Prostate gland (tissue), 2 donors: ENCODE results near the gene MYBPC3. TPM values are rescaled to one million over a fixed set of nuclear protein-coding genes. Genes with fewer than 3 reads are reported as not detected.

ENCODE experiments used
- DNase-seq: peaks from one replicate; pipeline ENCODE4 v3.0.0-alpha.2; 2019; ENCODE audit warnings: low spot score
- H3K27ac ChIP-seq, 2 donors: fragments of 200-600 bp; sonication (generic); 2 replicates each; pipeline ENCODE4 v1.5.1; 2017 to 2019
- H3K27me3 ChIP-seq: fragments of 200-600 bp; sonication (generic); replicated peaks from 2 replicates; pipeline ENCODE4 v1.5.1; 2019; ENCODE audit not compliant: insufficient read depth
- H3K36me3 ChIP-seq, 2 donors: fragments of 200-600 bp; sonication (generic); 1 replicate in 1 of 2; 2 replicates in 1 of 2; pipeline versions ENCODE4 v1.5.1 to v1.8.1; 2017 to 2019
- H3K4me1 ChIP-seq: fragments of 200-600 bp; sonication (generic); replicated peaks from 2 replicates; pipeline ENCODE4 v1.5.1; 2019
- H3K4me3 ChIP-seq, 2 donors: fragments of 200-600 bp; sonication (generic); 2 replicates each; pipeline ENCODE4 v1.5.1; 2017 to 2019
- H3K9me3 ChIP-seq: fragments of 200-600 bp; sonication (generic); 2 replicates; pipeline ENCODE4 v1.5.1; 2017
- CTCF ChIP-seq, 4 experiments: fragments of 200-600 bp in 2 of 4; fragments of 450-650 bp in 2 of 4; sonication (generic) in 2 of 4; IDR thresholded peaks; 1 replicate in 3 of 4; 2 replicates in 1 of 4; pipeline ENCODE4 v1.5.1; 2016 to 2019; ENCODE audit warnings: antibody characterized with exemption in 4 of 4, mild to moderate bottlenecking in 2 of 4, moderate library complexity in 2 of 4
- POLR2A ChIP-seq: fragments of 450-650 bp; IDR thresholded peaks from one replicate; pipeline ENCODE4 v1.6.1; 2016; ENCODE audit warnings: antibody characterized with exemption, mild to moderate bottlenecking
- POLR2AphosphoS5 ChIP-seq: sonication (generic); formaldehyde crosslinking; IDR thresholded peaks from one replicate; pipeline ENCODE4 v1.6.1; 2017; ENCODE audit warnings: antibody characterized with exemption
- WGBS: methylation state at CpG from one replicate; pipeline ENCODE4 v1.1.5; 2018; 5-methylcytosine and 5-hydroxymethylcytosine counted together
- intact Hi-C: fragments of 100-400 bp; cut with DNase I; formaldehyde crosslinking; loops from one replicate; pipeline ENCODE4 v1.14.2; 2022
- total RNA-seq, 2 donors: library from RNA; depleted of rRNA; stranded (reverse); fragments of >200 nt; gene quantifications; one replicate each; pipeline ENCODE4 v1.1.0, GENCODE V29; 2016

Gene MYBPC3
- total RNA-seq, 2 donors from 2014 or later: 0.91 TPM; not detected in 1

- intact Hi-C loops: no loop called here
- H3K27me3 ChIP-seq: no peaks in the 10 kb centered on the region
- H3K4me3 ChIP-seq: no peak overlapping the region
- TF ChIP-seq CTCF (IDR thresholded peaks at IDR 0.05) (no peak), POLR2A (no peak), POLR2AphosphoS5 (no peak)
- H3K9me3 ChIP-seq: no peaks in the 10 kb centered on the region
- peaks cover 9 to 23% of the 10 kb centered on the region in 2 donors for H3K36me3 ChIP-seq
- no peak overlapping the region for H3K27ac ChIP-seq
- no peaks in the 10 kb centered on the region for H3K4me1 ChIP-seq
- DNase-seq: no peak
- 89% methylated on average over 13 of the region's 13 CpGs for WGBS
Observed at GRCh38 chr11:47327025-47327424, 25.5 kb downstream of the MYBPC3 start.

GRCh38 chr11:47326198-47326597 lies 26.3 kb downstream of the MYBPC3 start:
- TF ChIP-seq POLR2A (no peak), CTCF (IDR thresholded peaks at IDR 0.05) (no peak), POLR2AphosphoS5 (no peak)
- H3K4me1 ChIP-seq: no peaks in the 10 kb centered on the region
- no peak overlapping the region for H3K4me3 ChIP-seq
- H3K36me3 ChIP-seq: peaks cover 9 to 23% of the 10 kb centered on the region in 2 donors
- no peaks in the 10 kb centered on the region for H3K9me3 ChIP-seq
- H3K27ac ChIP-seq: no peak overlapping the region
- 94% methylated on average over 12 of the region's 12 CpGs for WGBS
- no peaks in the 10 kb centered on the region for H3K27me3 ChIP-seq
- intact Hi-C loops: no loop called here
- DNase-seq: no peak

- H3K27ac ChIP-seq: no peak overlapping the region
- TF ChIP-seq POLR2A (no peak), CTCF (IDR thresholded peaks at IDR 0.05) (no peak), POLR2AphosphoS5 (no peak)
- intact Hi-C loops: no loop called here
- peaks cover 9 to 23% of the 10 kb centered on the region in 2 donors for H3K36me3 ChIP-seq
- H3K27me3 ChIP-seq: no peaks in the 10 kb centered on the region
- no peaks in the 10 kb centered on the region for H3K9me3 ChIP-seq
- H3K4me3 ChIP-seq: no peak overlapping the region
- DNase-seq: no peak
- WGBS: 62% methylated on average over 15 of the region's 15 CpGs
- H3K4me1 ChIP-seq: no peaks in the 10 kb centered on the region
Observed at GRCh38 chr11:47325271-47326041, 27.0 kb downstream of the MYBPC3 start.

- H3K27me3 ChIP-seq: no peaks in the 10 kb centered on the region
- H3K4me1 ChIP-seq: no peaks in the 10 kb centered on the region
- no peaks in the 10 kb centered on the region for H3K9me3 ChIP-seq
- H3K36me3 ChIP-seq: peaks cover 9 to 23% of the 10 kb centered on the region in 2 donors
- WGBS: 87% methylated on average over 12 of the region's 12 CpGs
- H3K27ac ChIP-seq: no peak overlapping the region
- TF ChIP-seq POLR2A (no peak), POLR2AphosphoS5 (no peak), CTCF (IDR thresholded peaks at IDR 0.05) (no peak)
- DNase-seq: no peak
- no peak overlapping the region for H3K4me3 ChIP-seq
- intact Hi-C loops: no loop called here
Observed at GRCh38 chr11:47324520-47324919, 28.0 kb downstream of the MYBPC3 start.

GRCh38 chr11:47318166-47318565 lies 34.3 kb downstream of the MYBPC3 start:
- intact Hi-C loops: no loop called here
- Histone ChIP-seq H3K36me3 (peaks cover 2 to 11% of the 10 kb centered on the region in 2 donors), H3K27me3 (no peaks in the 10 kb centered on the region), H3K4me1 (no peaks in the 10 kb centered on the region), H3K27ac (no peak overlapping the region), H3K9me3 (no peaks in the 10 kb centered on the region), H3K4me3 (no peak overlapping the region)
- TF ChIP-seq CTCF (IDR thresholded peaks at IDR 0.05): no peak
- TF ChIP-seq POLR2A: no peak
- TF ChIP-seq POLR2AphosphoS5: no peak
- 91% methylated on average over 2 of the region's 2 CpGs for WGBS
- no peak for DNase-seq
